Embryonic facial prominence (tissue), 1 donor: ENCODE results near the gene EIF3K.
A peak's percentile ranks its signal among the peaks of the same experiment; 100 is the strongest.
"Not testable (repeated sequence)": the region's sequence is repeated elsewhere in the genome, so short reads cannot be mapped to it uniquely, and the experiment has no call there.

ENCODE experiments used
- DNase-seq: peaks from one replicate; pipeline ENCODE4 v3.0.0-alpha.2; 2016; ENCODE audit errors: extremely low spot score

EIF3K gene

DNA sequence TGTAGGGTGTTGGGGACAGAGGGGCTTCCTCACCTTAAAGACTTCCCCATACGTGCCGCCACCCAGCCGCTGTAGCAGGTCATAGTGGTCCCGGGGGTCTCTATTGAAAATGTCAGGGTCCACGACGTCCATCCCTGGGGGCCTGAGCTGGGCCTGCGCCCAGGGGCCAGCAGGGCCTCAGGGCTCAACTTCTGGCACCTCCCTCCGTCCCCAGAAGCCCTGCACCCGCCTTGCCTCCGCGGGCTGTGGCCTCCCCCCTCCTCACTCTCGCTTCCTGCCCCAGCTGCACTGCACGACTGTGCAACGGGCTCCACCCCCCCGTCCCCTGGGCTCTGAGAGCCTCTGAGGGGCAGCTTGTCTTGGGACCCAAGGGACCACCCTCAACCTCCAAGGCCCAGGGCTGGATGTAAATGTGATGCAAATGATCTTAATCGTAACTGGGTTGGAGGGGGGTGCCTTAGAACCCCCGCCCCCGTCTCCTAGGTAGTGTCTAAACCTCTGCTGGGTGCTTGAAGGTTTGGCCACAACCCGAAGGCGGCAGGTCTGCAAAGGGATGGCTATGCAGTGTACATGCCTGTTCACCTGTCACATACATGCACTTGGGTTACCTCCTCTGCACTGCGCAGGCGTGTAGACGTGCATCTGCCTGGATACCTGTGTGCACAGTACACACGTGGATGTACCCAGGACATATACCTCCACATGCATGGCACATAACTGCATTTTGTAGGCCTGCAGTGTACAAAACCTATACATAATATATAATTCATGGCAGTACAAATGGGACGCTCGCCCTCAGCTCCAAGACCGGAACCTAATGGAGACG lies 1.0 kb upstream of the EIF3K start, which contains the start of gene MAP4K1:
Gene MAP4K1 (minus strand): TSS at position 190 of the 826 bp plus-strand sequence. CDS start 58 bp downstream, at position 132.
- no peak for DNase-seq

DNA sequence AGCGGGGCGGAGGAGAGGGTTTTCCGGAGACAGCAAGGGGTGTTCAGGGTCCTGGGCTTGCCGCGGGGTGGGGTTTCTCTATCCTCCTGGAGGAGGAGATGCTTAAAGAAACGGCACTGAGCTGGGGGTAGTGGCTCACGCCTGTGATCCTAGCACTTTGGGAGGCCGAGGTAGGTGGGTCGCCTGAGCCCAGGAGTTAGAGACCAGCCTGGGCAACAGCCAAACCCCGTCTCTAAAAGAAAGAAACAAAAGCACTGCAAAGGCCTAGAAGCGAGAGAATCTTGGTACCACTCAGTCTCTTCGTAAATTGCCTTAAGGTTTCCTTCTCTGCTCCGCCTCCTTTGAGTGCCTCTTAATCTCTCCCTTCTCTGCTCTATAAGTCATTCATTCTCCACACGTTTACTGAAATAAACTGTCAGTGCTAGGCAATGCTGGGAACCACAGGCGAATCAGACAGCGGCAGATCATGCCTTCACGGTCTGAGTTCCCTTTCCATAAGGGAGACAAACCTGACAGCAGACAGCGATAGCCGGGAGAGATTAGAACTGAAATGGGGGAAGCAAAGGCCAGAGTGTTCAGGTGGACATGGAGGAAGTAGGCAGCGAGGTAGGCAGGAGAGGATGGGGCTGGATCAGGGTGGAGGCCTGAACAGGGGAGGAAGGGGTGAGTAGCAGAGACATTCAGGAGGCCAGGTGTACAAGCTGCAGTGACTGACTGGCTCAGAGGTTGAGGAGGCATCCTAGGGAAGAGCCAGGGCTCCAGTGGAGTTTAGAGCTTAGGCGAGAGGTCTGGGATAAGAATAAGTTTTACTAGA lies 580 bp downstream of the EIF3K start:
- DNase-seq = no peak

DNA sequence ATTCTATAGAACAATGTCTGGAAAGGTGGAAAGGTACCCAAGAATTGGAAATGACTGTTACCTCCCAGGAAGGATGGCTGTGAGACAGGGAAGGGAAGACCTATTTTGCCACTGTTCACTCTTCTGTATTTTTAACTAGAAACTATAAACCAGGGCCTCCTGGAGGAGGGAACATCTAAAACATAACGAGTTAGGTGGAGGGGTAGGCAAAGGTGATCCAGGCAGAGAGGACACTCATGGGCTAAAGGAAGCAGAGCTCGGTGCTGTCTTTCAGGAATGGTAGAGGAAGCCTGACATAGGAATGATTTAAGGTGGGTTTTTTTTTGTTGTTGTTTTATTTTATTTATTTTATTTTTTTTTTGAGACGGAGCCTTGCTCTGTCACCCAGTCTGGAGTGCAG lies 5.8 kb downstream of the EIF3K start:
- no peak for DNase-seq

- no peak for DNase-seq
These were observed 7.4 kb downstream of the EIF3K start for GRCh38 chr19:38626401-38626800.

- no peak for DNase-seq
These were observed 10.6 kb downstream of the EIF3K start for GRCh38 chr19:38629568-38629967.

DNA sequence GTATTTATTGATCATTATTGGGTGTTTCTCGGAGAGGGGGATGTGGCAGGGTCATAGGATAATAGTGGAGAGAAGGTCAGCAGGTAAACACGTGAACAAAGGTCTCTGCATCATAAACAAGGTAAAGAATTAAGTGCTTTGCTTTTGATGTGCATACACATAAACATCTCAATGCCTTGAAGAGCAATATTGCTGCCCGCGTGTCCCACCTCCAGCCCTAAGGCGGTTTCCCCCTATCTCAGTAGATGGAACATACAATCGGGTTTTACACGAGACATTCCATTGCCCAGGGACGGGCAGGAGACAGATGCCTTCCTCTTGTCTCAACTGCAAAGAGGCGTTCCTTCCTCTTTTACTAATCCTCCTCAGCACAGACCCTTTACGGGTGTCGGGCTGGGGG lies 12.3 kb downstream of the EIF3K start:
- DNase-seq = not testable (repeated sequence)

DNA sequence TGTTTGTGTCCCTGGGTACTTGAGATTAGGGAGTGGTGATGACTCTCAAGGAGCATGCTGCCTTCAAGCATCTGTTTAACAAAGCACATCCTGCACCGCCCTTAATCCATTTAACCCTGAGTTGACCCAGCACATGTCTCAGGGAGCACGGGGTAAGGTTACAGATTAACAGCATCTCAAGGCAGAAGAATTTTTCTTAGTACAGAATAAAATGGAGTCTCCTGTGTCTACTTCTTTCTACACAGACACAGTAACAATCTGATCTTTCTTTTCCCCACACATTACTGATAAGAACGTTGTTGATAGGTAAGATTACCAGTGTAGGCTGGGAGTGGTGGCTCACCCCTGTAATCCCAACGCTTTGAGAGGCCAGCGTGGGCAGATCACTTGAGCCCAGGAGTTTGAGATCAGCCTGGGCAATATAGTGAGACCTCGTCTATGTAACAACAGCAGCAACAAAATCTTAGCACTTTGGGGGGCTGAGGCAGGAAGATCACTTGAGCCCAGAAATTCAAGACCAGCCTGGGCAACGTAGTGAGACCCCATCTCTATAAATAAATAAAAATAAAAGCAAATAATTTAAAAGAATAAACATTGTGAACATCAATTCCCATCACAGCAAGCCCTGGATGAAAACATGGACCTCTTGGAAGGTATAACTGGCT lies 13.0 kb downstream of the EIF3K start:
- not testable (repeated sequence) for DNase-seq

DNA sequence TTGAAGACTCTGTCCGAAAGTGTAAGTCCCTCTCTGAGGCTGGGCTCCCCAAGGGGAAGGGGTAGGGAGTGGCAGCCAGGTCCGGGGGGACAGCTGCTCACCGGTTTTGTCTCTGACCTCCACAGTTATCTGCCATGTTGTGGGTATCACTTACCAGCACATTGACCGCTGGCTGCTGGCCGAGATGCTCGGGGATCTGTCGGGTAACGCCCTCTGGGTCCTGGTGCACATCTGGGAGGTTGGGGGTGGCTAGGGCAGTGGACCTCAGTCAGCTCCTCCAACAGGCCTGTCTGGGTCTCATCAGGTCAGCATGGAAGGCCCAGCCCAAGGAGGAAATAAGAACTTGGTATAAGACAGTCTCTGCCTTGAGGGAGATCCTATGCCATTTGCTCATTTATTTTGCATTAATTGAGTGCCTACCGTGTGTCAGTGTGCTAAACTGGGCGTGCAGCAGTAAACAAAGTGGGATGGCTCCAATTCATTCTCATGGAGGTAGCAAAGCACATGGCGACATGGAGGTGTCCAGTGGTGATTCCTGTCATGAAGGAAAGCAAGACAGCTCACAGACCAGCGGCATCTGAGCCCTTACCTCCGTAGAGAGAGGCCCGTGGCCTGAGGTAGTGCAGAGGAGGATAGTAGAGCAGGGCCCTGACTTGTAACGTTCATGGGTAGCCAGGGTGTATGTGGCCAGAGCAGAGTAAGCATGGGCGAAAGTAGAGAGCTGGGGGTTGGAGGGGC lies 13.7 kb downstream of the EIF3K start:
- no peak for DNase-seq

DNA sequence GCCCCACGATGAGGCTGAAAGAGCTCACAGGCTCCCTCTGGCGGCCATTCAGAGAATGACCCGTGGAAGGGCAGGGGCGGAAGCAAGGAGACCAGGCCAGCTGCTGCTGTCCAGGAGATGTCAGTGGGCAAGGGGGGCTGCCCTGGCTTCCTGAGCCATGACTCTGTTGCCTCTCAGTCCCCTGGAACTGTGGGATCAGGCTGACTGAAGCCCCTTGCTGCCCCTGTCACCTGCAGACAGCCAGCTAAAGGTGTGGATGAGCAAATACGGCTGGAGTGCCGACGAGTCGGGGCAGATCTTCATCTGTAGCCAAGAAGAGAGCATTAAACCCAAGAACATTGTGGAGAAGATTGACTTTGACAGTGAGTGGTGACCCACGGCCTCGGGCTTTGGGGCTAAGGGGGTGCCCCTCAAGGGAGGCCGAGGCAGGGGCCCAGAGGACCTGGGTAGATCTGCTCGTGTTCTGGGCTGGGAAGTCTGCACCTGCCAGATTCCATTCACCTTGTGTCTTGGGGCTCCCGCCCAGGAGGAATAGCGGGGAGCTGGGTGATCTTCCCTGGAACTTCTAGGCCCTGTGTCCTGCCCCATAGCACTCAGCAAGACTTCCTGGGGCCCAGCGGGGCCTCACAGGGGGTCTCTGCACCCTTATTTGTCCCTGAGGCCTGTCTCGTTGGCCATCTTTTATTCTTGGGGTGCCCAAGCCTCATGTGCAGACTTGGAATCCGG lies 15.9 kb downstream of the EIF3K start:
- DNase-seq = no peak

GRCh38 chr19:38635483-38636399 lies 16.8 kb downstream of the EIF3K start:
- no peak for DNase-seq

DNA sequence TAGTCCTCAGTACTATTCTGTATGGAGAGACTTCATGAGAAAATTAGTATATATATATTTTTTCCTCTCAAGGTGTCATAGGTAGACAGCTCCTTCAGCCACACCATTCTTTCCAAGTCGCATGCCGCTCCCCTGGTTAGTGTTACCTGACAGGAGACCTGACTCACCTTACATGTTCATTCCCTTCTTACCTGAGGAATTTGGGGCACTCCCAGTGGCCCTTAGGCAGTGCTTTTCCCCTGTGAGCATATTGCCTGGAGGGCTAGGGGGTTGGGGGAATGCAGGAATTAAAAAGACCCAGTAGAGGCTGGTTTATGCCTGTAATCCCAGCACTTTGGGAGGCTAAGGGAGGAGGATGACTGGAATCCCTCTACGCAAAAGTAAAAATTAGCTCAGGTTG lies 19.5 kb downstream of the EIF3K start:
- no peak for DNase-seq

DNA sequence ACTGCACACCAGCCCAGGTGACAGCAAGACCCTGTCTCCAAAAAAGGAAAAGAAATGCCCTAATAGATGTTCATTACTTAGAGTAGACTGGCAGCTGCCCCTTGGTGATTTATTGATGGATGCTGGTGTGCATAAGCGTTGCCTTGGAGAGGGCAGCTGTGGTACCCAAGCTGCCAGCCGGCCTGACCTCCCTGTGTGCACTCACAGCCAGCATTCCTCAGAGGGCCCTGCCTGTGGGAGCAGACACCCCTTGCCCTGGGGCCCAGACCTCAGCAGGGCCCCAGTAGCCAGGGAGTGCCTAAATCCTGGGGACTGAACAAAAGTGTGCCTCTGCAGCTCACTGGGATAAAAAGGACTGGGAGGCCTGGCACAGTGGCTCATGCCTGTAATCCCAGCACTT lies 20.7 kb downstream of the EIF3K start:
- no peak for DNase-seq

DNA sequence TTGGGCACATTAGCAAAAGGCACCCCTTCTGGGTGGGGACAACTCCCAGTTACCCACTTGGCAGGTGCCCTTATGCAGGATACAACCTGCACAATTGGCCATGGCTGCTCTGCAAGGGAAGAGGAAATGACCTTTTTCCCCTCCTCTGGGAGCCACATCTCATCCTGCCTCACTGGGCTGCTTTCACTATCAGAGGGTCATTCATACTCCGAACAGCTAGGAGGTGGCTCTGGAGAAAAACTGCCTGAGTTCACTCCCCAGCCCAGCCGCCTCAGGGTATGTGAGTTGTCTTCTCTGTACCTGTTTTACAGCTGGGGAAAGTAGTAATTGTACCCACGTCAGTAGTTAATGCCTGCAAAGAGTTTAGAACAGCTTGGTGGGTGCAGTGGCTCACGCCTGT lies 21.4 kb downstream of the EIF3K start:
- no peak for DNase-seq

DNA sequence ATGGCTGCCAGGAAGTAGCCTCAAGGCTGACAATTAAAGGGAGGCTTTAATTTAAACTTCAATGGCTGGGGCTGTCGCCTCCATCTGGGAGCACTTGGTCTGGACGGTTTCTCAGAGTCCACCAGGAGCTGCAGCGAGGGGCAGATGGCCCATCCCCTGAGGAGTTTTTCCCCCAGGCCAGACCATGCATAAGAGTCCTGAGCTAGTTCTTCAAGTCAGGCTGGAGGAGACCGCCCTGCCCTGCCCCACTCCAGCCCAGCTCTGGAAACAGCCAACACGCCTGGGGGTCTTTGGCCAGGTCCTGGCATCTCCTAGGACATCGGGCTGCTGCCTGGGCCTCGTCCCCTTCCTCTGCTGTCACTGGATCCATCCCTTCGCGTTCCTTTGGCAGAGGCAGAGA lies 23.2 kb downstream of the EIF3K start:
- DNase-seq = no peak

DNA sequence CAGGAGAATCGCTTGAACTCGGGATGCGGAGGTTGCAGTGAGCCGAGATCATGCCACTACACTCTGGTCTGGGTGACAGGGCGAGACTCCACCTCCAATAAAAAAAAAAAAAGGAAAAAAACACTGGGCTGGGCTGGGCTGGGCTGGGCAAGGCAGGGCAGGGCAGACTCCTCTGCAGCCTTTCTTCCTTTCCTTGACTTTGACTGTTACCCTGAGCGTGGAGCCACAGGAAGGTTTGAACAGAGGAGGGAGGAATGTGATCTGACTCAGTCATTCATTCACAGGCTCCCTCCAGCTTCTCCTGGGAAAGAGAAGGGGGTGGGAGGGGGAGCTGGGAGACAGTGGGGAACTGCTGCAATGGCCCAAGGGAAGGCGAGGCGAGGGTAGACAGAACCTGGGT lies 25.7 kb downstream of the EIF3K start:
- DNase-seq = no peak

GRCh38 chr19:38647368-38647965 lies 28.5 kb downstream of the EIF3K start, which contains the start of gene ACTN4:
Gene ACTN4, plus strand, starts transcription at chr19:38647649. Its CDS starts 97 bp downstream, at chr19:38647746.
- DNase-seq = peak; percentile 92

- DNase-seq = no peak
These were observed 29.2 kb downstream of the EIF3K start for GRCh38 chr19:38647966-38648768.

DNA sequence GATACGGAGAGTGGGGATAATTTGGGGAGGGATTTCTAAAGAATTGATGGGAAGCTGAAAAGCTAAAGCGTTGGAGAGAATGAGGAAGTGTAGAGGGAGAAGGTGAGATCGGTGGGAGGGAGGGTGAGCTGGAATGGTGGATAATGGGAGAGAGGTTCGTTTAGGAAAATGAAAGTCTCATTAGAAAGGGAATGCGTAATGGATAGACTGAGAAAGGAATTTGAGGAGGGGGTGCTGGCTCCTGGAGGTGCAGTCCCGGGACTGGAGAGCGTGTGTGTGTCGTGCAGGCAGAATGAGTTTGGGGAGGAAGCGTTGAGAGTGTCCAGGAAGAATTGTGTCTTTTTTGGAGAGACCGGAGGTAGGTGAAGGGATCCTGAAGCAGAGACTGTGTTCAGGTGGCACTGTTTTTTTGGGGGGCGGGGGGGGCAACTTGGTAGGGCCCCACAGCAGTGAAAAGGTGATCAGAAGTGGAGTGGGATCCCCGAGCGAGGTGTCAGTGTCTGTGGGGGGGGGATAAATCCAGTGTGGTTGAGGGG lies 29.8 kb downstream of the EIF3K start:
- no peak for DNase-seq
